GM08714 (cell line): ENCODE results near the gene TOM1.

ENCODE experiments used
- H3K4me3 ChIP-seq: fragments of 200-500 bp; sonication (Bioruptor generic); 2 replicates; pipeline ENCODE4 v1.5.1; 2014; ENCODE audit warnings: mild to moderate bottlenecking, low read length, inconsistent platforms
- ZNF274 ChIP-seq: IDR thresholded peaks from 2 replicates; pipeline ENCODE4 v1.6.1; 2012; ENCODE audit warnings: mild to moderate bottlenecking, low read depth, low read length

TOM1 gene

DNA sequence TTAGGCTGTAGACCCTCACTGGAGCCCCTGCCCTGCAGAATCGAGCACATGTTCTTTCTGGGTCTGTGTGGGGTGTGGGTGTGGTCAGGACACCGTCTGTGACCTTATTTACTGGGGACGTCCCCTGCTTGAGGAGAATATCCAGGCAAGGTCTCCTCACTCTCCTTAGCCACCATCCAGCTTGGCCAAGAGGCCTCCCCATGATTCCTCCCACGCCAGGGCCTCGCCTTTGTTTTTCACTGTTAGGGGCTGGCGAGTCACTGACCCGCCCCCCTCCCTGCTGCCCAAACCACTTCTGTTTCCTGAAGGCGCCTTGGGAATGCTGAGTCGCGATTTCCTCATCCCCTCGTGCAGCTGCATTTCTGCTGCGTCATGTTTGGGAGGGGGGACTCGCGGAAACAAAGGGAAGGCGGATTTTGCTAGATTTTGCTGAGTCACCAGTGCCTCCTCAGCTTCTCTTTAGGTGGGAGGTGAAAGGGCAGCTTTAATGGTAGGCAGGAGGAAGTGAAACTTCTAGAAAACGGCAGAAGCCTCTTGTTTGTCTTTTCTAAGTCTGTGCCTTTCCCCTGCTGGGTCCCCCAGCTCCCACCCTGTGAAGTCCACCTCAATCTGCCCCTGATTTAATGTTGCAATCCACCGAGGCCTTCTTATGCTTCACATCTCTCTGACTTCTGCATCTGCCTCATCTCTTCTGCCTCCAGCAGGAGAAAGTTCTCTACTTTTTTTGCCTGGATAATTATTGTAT, 77.2 kb downstream of the TOM1 start:
- H3K4me3 ChIP-seq, result no peak overlapping the region; the same call in 1 of the 2 replicates
- TF ChIP-seq ZNF274, result no peak

GRCh38 chr22:35377735-35378134, 78.0 kb downstream of the TOM1 start:
- TF ChIP-seq ZNF274, result no peak
- H3K4me3 ChIP-seq, result no peak overlapping the region

DNA sequence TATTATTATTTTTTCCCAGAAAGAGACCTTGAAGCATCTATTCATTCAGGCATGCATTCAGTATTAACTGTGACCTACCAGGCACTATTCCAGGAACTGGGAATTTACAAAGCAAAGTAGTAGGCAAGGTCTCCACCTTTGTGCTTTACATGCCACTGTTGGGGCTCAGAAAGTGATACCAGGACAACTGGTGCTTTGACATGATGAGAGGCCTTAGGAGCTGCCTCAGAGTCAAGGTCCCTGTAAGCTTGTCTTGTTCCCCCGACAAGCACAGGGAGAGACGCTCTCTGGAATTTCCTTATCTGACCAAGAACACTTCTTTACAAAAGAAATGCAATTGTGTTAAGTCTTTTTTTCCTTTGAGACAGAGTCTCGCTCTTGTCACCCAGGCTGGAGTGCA, 78.9 kb downstream of the TOM1 start:
- TF ChIP-seq ZNF274, result no peak
- H3K4me3 ChIP-seq, result no peak overlapping the region

GRCh38 chr22:35379146-35379993, 79.7 kb downstream of the TOM1 start:
- TF ChIP-seq ZNF274, result no peak
- no peak overlapping the region for H3K4me3 ChIP-seq

- no peak overlapping the region for H3K4me3 ChIP-seq
- no peak for TF ChIP-seq ZNF274
Observed at GRCh38 chr22:35380013-35380412, 80.3 kb downstream of the TOM1 start.

DNA sequence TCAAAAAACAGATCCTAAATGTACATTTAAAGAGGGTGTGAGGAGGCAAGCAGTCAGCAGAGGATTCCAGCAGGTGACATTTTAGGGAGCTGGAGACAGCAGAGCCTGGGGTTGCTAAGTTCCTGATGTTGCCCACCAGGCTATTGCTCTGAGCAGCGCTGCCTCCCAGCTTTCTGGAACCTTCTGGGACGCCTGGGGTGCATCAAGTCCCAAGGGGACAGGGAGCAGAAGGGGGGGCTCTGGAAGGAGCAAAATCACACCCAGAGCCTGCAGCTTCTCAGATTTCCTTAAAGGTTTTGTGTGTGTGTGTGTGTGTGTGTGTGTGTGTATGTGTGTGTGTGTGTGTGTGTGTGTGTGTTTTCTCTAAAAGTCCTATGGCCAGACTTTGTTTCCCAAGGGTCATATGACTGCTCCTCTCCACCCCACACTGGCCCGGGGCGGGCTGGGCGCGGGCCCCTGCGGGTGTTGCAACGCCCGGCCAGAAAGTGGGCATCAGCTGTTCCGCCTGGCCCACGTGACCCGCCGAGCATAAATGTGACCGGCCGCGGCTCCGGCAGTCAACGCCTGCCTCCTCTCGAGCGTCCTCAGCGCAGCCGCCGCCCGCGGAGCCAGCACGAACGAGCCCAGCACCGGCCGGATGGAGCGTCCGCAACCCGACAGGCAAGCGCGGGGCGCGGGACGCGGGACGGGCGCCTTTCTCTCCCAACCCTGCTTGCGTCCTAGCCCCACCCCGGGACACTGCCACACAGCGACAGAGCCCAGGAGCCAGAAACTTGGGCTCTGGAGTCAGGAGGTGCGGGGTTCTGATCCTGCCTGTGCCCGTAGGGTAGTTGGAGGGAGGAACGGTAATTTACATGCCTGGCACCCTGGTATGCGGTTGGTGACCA, 81.1 kb downstream of the TOM1 start, which contains the start of gene HMOX1:
Gene HMOX1 (plus strand): TSS at position 560 of the 887 bp plus-strand sequence. CDS start 78 bp downstream, at position 638.
- peak within 1 kb of the TSS; percentile 61; the same call in 1 of the 2 replicates for H3K4me3 ChIP-seq
- no peak for TF ChIP-seq ZNF274

DNA sequence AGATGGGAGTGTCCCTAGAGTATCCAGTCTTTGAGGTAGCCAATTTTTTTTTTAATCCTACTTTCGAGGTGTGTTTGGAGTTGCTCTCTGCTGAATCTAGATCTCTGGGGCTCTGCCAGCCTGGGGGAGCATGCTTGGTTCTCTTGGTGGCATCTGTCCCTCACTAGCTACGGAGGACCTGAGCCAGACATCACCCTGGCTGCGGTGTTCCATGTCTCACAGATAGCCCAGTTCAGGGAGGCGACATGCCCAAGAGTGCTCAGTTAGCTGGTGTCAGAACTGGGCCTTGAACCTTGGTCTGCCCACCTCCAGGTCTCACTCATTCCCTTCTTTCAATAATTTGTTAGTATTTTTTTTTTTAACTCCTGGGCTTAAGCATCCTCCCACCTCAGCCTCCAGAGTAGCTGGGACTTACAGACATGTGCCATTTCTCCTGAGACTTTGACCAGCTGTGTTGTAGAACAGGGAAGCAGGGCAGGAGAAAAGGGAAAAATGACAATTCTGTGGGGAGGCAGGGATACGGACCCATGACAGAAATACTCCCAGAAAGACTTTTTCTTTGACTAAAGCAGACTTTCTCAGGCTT, 81.8 kb downstream of the TOM1 start:
- H3K4me3 ChIP-seq, result peak overlapping the region; percentile 61; the same call in 1 of the 2 replicates
- no peak for TF ChIP-seq ZNF274

DNA sequence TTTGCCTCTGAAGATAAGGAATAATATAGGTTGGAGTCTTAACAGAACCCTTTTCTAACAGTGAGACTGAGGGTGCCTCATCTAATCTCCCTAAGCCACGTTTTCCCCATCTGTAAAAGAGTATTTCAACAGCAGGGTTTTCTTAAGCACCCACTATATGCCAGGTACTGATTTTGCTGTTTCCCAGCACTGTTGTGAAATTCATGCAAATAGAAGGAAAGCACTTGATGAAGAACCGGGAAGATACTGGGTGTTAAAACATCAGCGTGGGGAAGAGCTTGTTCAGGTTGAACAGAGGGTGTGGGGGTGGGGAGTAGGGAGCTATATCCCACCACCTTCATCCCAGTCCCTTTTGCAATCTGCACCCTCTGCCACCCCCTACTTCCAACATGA, 84.0 kb downstream of the TOM1 start:
- no peak for TF ChIP-seq ZNF274
- no peak overlapping the region for H3K4me3 ChIP-seq

DNA sequence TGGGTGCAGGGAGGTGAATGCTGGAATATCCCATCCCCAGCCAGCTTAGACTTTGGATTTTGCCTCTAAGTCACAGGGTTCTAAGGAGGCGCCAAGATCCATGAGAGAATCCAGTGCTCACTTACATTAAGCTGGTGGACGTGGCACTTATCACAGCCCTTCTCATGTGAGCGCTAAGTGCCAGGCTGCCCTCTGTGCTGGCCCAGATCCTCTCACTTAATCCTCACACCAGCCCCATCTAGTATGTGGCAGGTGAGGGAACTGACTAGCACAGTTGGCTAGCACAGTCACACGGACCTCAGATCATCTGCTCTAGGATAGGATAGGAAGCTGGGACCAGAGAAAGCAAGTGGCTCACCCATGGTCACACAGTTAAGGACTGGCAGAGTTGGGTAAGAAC, 84.8 kb downstream of the TOM1 start:
- H3K4me3 ChIP-seq, result no peak overlapping the region
- no peak for TF ChIP-seq ZNF274

GRCh38 chr22:35384975-35385588, 85.4 kb downstream of the TOM1 start:
- no peak for TF ChIP-seq ZNF274

GRCh38 chr22:35386670-35387288, 87.1 kb downstream of the TOM1 start:
- H3K4me3 ChIP-seq, result no peak overlapping the region
- no peak for TF ChIP-seq ZNF274

More at GRCh38 chr22:35384975-35385588, 85.4 kb downstream of the TOM1 start:
- H3K4me3 ChIP-seq, result no peak overlapping the region

DNA sequence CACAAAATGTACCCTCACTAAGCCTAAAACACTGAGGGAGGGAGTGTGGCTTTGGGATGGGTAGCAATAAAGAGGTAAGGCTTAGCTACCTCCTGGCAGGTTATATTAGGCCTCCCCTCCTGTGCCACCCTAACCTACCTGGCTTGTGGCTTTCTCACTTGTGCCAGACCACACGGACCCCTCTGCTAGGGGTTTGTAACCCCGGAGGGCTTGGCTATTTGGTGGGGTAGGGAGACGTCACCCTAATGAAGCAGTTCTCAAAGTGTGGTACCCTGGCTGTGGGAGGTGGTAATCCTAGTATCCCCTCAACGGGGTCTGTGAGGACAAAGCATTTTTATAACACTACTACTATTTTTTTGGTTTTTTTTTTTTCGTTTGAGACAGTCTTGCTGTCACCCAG, 91.2 kb downstream of the TOM1 start:
- no peak overlapping the region for H3K4me3 ChIP-seq
- TF ChIP-seq ZNF274, result no peak

GRCh38 chr22:35392357-35392756, 92.7 kb downstream of the TOM1 start:
- no peak overlapping the region for H3K4me3 ChIP-seq
- TF ChIP-seq ZNF274, result no peak
